Activated CD4-positive, alpha-beta T cell treated with anti-CD3 and anti-CD28 coated beads, Interleukin-2, amount 10 ng/mL, durations not matched to agents 7 days and 5 days (primary cell): Measurements from ENCODE around the gene ARHGAP10. TPM values are rescaled to one million over a fixed set of nuclear protein-coding genes. Genes with fewer than 3 reads are reported as not detected.

ENCODE experiments used
- CTCF ChIA-PET: fragments of 350-600 bp; sonication (Branson Sonifier 250); formaldehyde crosslinking; loops from one replicate; lab custom pipeline; 2021; ENCODE audit warnings: antibody characterized with exemption; lab: Charles Lee
- POLR2A ChIA-PET: fragments of 350-600 bp; sonication (Branson Sonifier 250); formaldehyde crosslinking; loops from one replicate; lab custom pipeline; 2021; ENCODE audit warnings: antibody characterized with exemption; lab: Charles Lee
- DNase-seq: peaks from one replicate; pipeline ENCODE4 v3.0.0-alpha.2; 2020
- H3K27ac Mint-ChIP-seq: one replicate; pipeline ENCODE4 v1.8.0; 2021; ENCODE audit warnings: mild to moderate bottlenecking, moderate library complexity, mixed read lengths
- H3K27me3 Mint-ChIP-seq: one replicate; pipeline ENCODE4 v1.8.0; 2021; ENCODE audit warnings: mixed read lengths
- H3K36me3 Mint-ChIP-seq: one replicate; pipeline ENCODE4 v1.8.0; 2021; ENCODE audit warnings: low read depth, mixed read lengths
- H3K4me1 Mint-ChIP-seq: one replicate; pipeline ENCODE4 v1.8.0; 2021; ENCODE audit warnings: mixed read lengths
- H3K4me3 Mint-ChIP-seq: one replicate; pipeline ENCODE4 v1.8.0; 2021; ENCODE audit warnings: mild to moderate bottlenecking, moderate library complexity, mixed read lengths
- H3K9me3 Mint-ChIP-seq: one replicate; pipeline ENCODE4 v1.8.0; 2021; ENCODE audit warnings: mixed read lengths
- total RNA-seq, 2 experiments: library from RNA; stranded (reverse); gene quantifications; one replicate each; pipeline ENCODE4 v1.2.3, GENCODE V29; 2021

ARHGAP10 gene
- total RNA-seq, 2 experiments from 2014 or later: 9.4 to 10.7 TPM

GRCh38 chr4:147825451-147826287, 93.8 kb downstream of the ARHGAP10 start:
- Mint-ChIP-seq H3K4me1 (no peaks in the 10 kb centered on the region), H3K36me3 (peaks cover 4% of the 10 kb centered on the region), H3K4me3 (no peak overlapping the region), H3K9me3 (no peaks in the 10 kb centered on the region), H3K27ac (no peak overlapping the region), H3K27me3 (no peaks in the 10 kb centered on the region)
- ChIA-PET CTCF (interaction anchor here (1.7 kb wide), 1 partner anchor 14 kb away, joined by 7 read pairs; no protein-coding TSS in a partner anchor), POLR2A (interaction anchor here (0.6 kb wide), 1 partner anchor 83 kb away, joined by 4 read pairs; no protein-coding TSS in a partner anchor)
- no peak for DNase-seq

- Mint-ChIP-seq H3K27me3 (no peaks in the 10 kb centered on the region), H3K4me1 (no peaks in the 10 kb centered on the region), H3K4me3 (no peak overlapping the region), H3K9me3 (no peaks in the 10 kb centered on the region), H3K27ac (no peak overlapping the region), H3K36me3 (peaks cover 4% of the 10 kb centered on the region)
- POLR2A ChIA-PET: no interaction called here
- DNase-seq: no peak
- CTCF ChIA-PET: interaction anchor here (1.4 to 1.7 kb wide), 2 partner anchors 14 to 39 kb away, joined by 3 to 7 read pairs; no protein-coding TSS in a partner anchor
Measured at GRCh38 chr4:147826288-147826646, 94.4 kb downstream of the ARHGAP10 start.

GRCh38 chr4:147828331-147828905, 96.5 kb downstream of the ARHGAP10 start:
- POLR2A ChIA-PET: no interaction called here
- Mint-ChIP-seq H3K9me3 (no peaks in the 10 kb centered on the region), H3K27me3 (no peaks in the 10 kb centered on the region), H3K4me3 (no peak overlapping the region), H3K36me3 (peaks cover 4% of the 10 kb centered on the region), H3K27ac (no peak overlapping the region), H3K4me1 (peaks cover 4% of the 10 kb centered on the region)
- CTCF ChIA-PET: interaction anchor here (0.6 kb wide), 1 partner anchor 101 kb away, joined by 3 read pairs; no protein-coding TSS in a partner anchor
- no peak for DNase-seq

- Mint-ChIP-seq H3K36me3 (peaks cover 3% of the 10 kb centered on the region), H3K4me3 (no peak overlapping the region), H3K9me3 (no peaks in the 10 kb centered on the region), H3K27ac (no peak overlapping the region), H3K4me1 (peaks cover 4% of the 10 kb centered on the region), H3K27me3 (no peaks in the 10 kb centered on the region)
- no peak for DNase-seq
- CTCF ChIA-PET: no interaction called here
- POLR2A ChIA-PET: no interaction called here
Measured at GRCh38 chr4:147829401-147830101, 97.7 kb downstream of the ARHGAP10 start.

- Mint-ChIP-seq H3K27ac (no peak overlapping the region), H3K4me1 (peaks cover 4% of the 10 kb centered on the region), H3K9me3 (no peaks in the 10 kb centered on the region), H3K4me3 (no peak overlapping the region), H3K27me3 (no peaks in the 10 kb centered on the region), H3K36me3 (peaks cover 3% of the 10 kb centered on the region)
- DNase-seq: no peak
- ChIA-PET CTCF (no interaction called here), POLR2A (no interaction called here)
Measured at GRCh38 chr4:147830102-147830463, 98.2 kb downstream of the ARHGAP10 start.

- no peaks in the 10 kb centered on the region for H3K9me3 Mint-ChIP-seq
- H3K4me3 Mint-ChIP-seq: no peak overlapping the region
- CTCF ChIA-PET: interaction anchor here (0.8 kb wide), 1 partner anchor 11 kb away, joined by 3 read pairs; no protein-coding TSS in a partner anchor
- peaks cover 3% of the 10 kb centered on the region for H3K36me3 Mint-ChIP-seq
- POLR2A ChIA-PET: no interaction called here
- H3K4me1 Mint-ChIP-seq: peaks cover 4% of the 10 kb centered on the region
- no peaks in the 10 kb centered on the region for H3K27me3 Mint-ChIP-seq
- DNase-seq: no peak
- H3K27ac Mint-ChIP-seq: no peak overlapping the region
Measured at GRCh38 chr4:147830987-147831386, 99.1 kb downstream of the ARHGAP10 start.

- POLR2A ChIA-PET: no interaction called here
- CTCF ChIA-PET: interaction anchor here (0.8 kb wide), 1 partner anchor 11 kb away, joined by 3 read pairs; no protein-coding TSS in a partner anchor
- Mint-ChIP-seq H3K4me1 (peaks cover 4% of the 10 kb centered on the region), H3K9me3 (no peaks in the 10 kb centered on the region), H3K36me3 (peaks cover 3% of the 10 kb centered on the region), H3K27me3 (no peaks in the 10 kb centered on the region), H3K27ac (no peak overlapping the region), H3K4me3 (no peak overlapping the region)
- no peak for DNase-seq
Measured at GRCh38 chr4:147831551-147832171, 99.8 kb downstream of the ARHGAP10 start.

GRCh38 chr4:147833254-147833653, 101.4 kb downstream of the ARHGAP10 start:
- Mint-ChIP-seq H3K9me3 (no peaks in the 10 kb centered on the region), H3K27me3 (peaks cover 2% of the 10 kb centered on the region), H3K27ac (no peak overlapping the region), H3K4me1 (peaks cover 7% of the 10 kb centered on the region), H3K4me3 (no peak overlapping the region), H3K36me3 (peaks cover 3% of the 10 kb centered on the region)
- no peak for DNase-seq
- ChIA-PET POLR2A (no interaction called here), CTCF (interaction anchor here (0.7 to 1.0 kb wide), 2 partner anchors 12 to 33 kb away, joined by 3 read pairs; no protein-coding TSS in a partner anchor)

GRCh38 chr4:147833741-147834140, 101.9 kb downstream of the ARHGAP10 start:
- H3K27ac Mint-ChIP-seq: no peak overlapping the region
- H3K4me3 Mint-ChIP-seq: no peak overlapping the region
- no peaks in the 10 kb centered on the region for H3K9me3 Mint-ChIP-seq
- peaks cover 3% of the 10 kb centered on the region for H3K36me3 Mint-ChIP-seq
- peaks cover 2% of the 10 kb centered on the region for H3K27me3 Mint-ChIP-seq
- POLR2A ChIA-PET: no interaction called here
- peaks cover 7% of the 10 kb centered on the region for H3K4me1 Mint-ChIP-seq
- DNase-seq: no peak
- CTCF ChIA-PET: interaction anchor here (1.0 kb wide), 1 partner anchor 33 kb away, joined by 3 read pairs; no protein-coding TSS in a partner anchor

- no peak overlapping the region for H3K4me3 Mint-ChIP-seq
- H3K4me1 Mint-ChIP-seq: peaks cover 7% of the 10 kb centered on the region
- peaks cover 3% of the 10 kb centered on the region for H3K36me3 Mint-ChIP-seq
- DNase-seq: no peak
- no peaks in the 10 kb centered on the region for H3K9me3 Mint-ChIP-seq
- POLR2A ChIA-PET: no interaction called here
- CTCF ChIA-PET: interaction anchor here (1.3 kb wide), 1 partner anchor 26 kb away, joined by 3 read pairs; no protein-coding TSS in a partner anchor
- no peak overlapping the region for H3K27ac Mint-ChIP-seq
- H3K27me3 Mint-ChIP-seq: peaks cover 2% of the 10 kb centered on the region
Measured at GRCh38 chr4:147834480-147834879, 102.6 kb downstream of the ARHGAP10 start.

GRCh38 chr4:147836807-147837206, 104.9 kb downstream of the ARHGAP10 start:
- Mint-ChIP-seq H3K9me3 (no peaks in the 10 kb centered on the region), H3K27ac (no peak overlapping the region), H3K36me3 (peaks cover 3% of the 10 kb centered on the region), H3K4me3 (no peak overlapping the region), H3K4me1 (peaks cover 6% of the 10 kb centered on the region), H3K27me3 (peaks cover 2% of the 10 kb centered on the region)
- ChIA-PET POLR2A (no interaction called here), CTCF (interaction anchor here (2.5 kb wide), 1 partner anchor 30 kb away, joined by 6 read pairs; no protein-coding TSS in a partner anchor)
- DNase-seq: no peak

GRCh38 chr4:147837435-147837834, 105.5 kb downstream of the ARHGAP10 start:
- no peaks in the 10 kb centered on the region for H3K36me3 Mint-ChIP-seq
- DNase-seq: no peak
- no peak overlapping the region for H3K27ac Mint-ChIP-seq
- H3K4me1 Mint-ChIP-seq: peaks cover 3% of the 10 kb centered on the region
- ChIA-PET POLR2A (no interaction called here), CTCF (interaction anchor here (2.5 kb wide), 1 partner anchor 30 kb away, joined by 6 read pairs; no protein-coding TSS in a partner anchor)
- H3K9me3 Mint-ChIP-seq: no peaks in the 10 kb centered on the region
- H3K4me3 Mint-ChIP-seq: no peak overlapping the region
- H3K27me3 Mint-ChIP-seq: peaks cover 2% of the 10 kb centered on the region
